HFFc6 (cell line): Measurements from ENCODE around the gene HIBADH. TPM values are rescaled to one million over a fixed set of nuclear protein-coding genes. Genes with fewer than 3 reads are reported as not detected.
A peak's percentile ranks its signal among the peaks of the same experiment; 100 is the strongest.

Source experiments
- DNase-seq: peaks from one replicate; pipeline ENCODE4 v3.0.0-alpha.2; 2018
- H3K27ac Mint-ChIP-seq: 2 replicates; pipeline ENCODE4 v1.8.0; 2020; ENCODE audit warnings: mild to moderate bottlenecking, mixed read lengths
- H3K27me3 Mint-ChIP-seq: 2 replicates; pipeline ENCODE4 v1.8.0; 2021; ENCODE audit warnings: mild to moderate bottlenecking, moderate library complexity, mixed read lengths; ENCODE audit not compliant: insufficient read depth
- H3K36me3 Mint-ChIP-seq: 2 replicates; pipeline ENCODE4 v1.8.0; 2021; ENCODE audit warnings: low read depth, mixed read lengths
- H3K4me1 Mint-ChIP-seq: 2 replicates; pipeline ENCODE4 v1.8.0; 2020; ENCODE audit warnings: low read depth, mixed read lengths
- H3K4me3 Mint-ChIP-seq: 2 replicates; pipeline ENCODE4 v1.8.0; 2020; ENCODE audit warnings: mild to moderate bottlenecking, moderate library complexity, mixed read lengths
- H3K9me3 Mint-ChIP-seq: 2 replicates; pipeline ENCODE4 v1.8.0; 2020; ENCODE audit warnings: mild to moderate bottlenecking, mixed read lengths
- total RNA-seq, 6 experiments: library from RNA; stranded (reverse); fragmentation: NEBNext Ultra II Directional; extraction: Animal tissue kit (Norgen Biotek cat#: 25700); gene quantifications; 2 replicates in 1 of 6; 3 replicates in 5 of 6; pipeline ENCODE4 v1.2.3, GENCODE V29; 2021
- TF ChIP-seq, protein P1 (sequence below): fragments of 200-600 bp; sonication (generic); IDR thresholded peaks from 2 replicates; pipeline ENCODE4 v1.5.0; 2021; ENCODE audit warnings: antibody characterized with exemption, mild to moderate bottlenecking

The HIBADH gene
- total RNA-seq, 6 experiments from 2014 or later = 43.6 to 55.6 (median 47.3) TPM

DNA sequence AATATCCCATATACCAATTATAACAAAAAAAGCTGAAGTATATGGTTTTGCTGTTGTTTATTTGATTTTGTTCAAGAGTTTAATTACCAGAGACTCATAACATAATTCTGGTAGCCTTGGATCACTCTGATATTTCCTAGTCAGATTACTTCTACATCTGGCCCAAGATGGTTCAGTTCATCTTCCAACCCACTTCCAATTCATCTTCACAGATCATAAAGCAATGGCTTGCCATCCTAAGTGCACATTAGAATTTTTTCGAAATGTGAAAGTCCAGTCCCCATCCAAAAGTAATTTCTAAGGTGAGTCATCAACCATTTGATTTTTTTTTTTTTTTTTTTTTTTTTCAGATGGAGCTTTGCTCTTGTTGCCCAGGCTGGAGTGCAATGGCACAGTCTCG, 8.0 kb upstream of the HIBADH start:
- Mint-ChIP-seq H3K4me1 (peaks cover 22% of the 10 kb centered on the region), H3K36me3 (peaks cover 5% of the 10 kb centered on the region), H3K27ac (no peak overlapping the region), H3K4me3 (no peak overlapping the region), H3K27me3 (no peaks in the 10 kb centered on the region; the same call in 1 of the 2 replicates), H3K9me3 (no peaks in the 10 kb centered on the region)
- DNase-seq = no peak
- TF ChIP-seq, protein P1, sequence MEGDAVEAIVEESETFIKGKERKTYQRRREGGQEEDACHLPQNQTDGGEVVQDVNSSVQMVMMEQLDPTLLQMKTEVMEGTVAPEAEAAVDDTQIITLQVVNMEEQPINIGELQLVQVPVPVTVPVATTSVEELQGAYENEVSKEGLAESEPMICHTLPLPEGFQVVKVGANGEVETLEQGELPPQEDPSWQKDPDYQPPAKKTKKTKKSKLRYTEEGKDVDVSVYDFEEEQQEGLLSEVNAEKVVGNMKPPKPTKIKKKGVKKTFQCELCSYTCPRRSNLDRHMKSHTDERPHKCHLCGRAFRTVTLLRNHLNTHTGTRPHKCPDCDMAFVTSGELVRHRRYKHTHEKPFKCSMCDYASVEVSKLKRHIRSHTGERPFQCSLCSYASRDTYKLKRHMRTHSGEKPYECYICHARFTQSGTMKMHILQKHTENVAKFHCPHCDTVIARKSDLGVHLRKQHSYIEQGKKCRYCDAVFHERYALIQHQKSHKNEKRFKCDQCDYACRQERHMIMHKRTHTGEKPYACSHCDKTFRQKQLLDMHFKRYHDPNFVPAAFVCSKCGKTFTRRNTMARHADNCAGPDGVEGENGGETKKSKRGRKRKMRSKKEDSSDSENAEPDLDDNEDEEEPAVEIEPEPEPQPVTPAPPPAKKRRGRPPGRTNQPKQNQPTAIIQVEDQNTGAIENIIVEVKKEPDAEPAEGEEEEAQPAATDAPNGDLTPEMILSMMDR = no peak

- Mint-ChIP-seq H3K27ac (no peak overlapping the region), H3K36me3 (peaks cover 5% of the 10 kb centered on the region), H3K27me3 (no peaks in the 10 kb centered on the region; the same call in 1 of the 2 replicates), H3K9me3 (no peaks in the 10 kb centered on the region), H3K4me3 (no peak overlapping the region), H3K4me1 (peaks cover 22% of the 10 kb centered on the region)
- no peak for DNase-seq
- TF ChIP-seq, protein P1 = no peak
Measured at GRCh38 chr7:27670177-27670576, 7.5 kb upstream of the HIBADH start.

GRCh38 chr7:27665531-27665930, 2.8 kb upstream of the HIBADH start:
- no peak overlapping the region for H3K4me3 Mint-ChIP-seq
- H3K4me1 Mint-ChIP-seq = peaks cover 28% of the 10 kb centered on the region
- DNase-seq = no peak
- no peaks in the 10 kb centered on the region for H3K9me3 Mint-ChIP-seq
- no peaks in the 10 kb centered on the region for H3K36me3 Mint-ChIP-seq
- no peak overlapping the region for H3K27ac Mint-ChIP-seq
- H3K27me3 Mint-ChIP-seq = no peaks in the 10 kb centered on the region; the same call in none of the 2 replicates
- TF ChIP-seq, protein P1 = no peak

DNA sequence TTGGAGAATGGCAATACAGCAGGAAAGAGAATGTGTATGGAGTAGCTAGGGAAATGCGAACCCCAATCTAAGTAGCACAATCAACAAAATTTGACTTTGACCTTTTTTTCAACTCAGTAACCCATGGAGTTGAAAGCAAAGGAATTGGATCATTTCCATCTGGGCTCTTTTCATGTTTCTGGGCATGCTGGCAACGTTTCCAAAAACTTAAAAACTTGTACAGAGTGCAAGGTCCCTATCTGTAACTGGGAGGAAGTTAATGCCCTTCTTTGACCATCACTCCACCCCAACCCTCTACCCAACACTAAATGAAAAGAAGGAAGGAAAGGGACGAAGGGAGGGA, 1.3 kb upstream of the HIBADH start:
- Mint-ChIP-seq H3K9me3 (no peaks in the 10 kb centered on the region), H3K4me1 (peaks cover 20% of the 10 kb centered on the region), H3K27me3 (no peaks in the 10 kb centered on the region; the same call in 1 of the 2 replicates), H3K27ac (peak overlapping the region; percentile 16; the same call in 1 of the 2 replicates), H3K4me3 (peak overlapping the region; percentile 93), H3K36me3 (no peaks in the 10 kb centered on the region)
- no peak for DNase-seq
- TF ChIP-seq, protein P1 = no peak

DNA sequence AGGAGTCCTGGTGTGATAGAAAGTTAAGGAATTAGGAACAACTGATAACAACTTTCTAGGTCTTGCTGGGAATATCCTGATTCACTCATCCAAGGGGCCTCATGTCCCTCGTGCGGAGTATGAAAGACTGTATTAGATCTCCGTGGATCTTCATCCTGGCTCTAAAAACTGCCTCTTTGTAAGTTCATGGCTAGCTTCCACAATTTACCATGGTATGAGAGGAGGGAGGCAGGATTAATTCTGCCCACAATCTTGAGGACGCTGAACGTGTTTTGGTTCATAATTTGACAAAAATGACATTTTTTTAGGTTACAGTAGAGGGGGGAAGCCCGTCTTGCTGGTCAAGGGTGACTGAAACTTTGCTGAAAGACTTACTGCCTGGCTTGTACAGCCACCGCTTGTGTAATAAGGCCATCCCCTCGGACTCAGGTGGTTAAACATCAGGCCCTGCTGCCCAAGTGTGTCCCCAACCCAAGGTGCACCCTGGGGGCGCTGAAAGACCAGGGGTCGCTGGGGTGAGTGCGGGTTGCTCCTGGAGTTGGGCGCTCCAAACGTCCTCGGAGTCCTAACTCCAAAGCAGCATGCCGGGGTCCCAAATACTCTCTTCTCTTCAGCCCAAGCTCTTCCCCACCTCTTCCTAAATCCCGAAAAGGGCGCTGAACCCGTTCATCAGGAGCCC, 733 bp downstream of the HIBADH start:
- Mint-ChIP-seq H3K36me3 (0 out of 2 replicates have a peak, but pooled peaks cover 4% of the 10 kb centered on the region), H3K27ac (peak overlapping the region; percentile 87), H3K27me3 (no peaks in the 10 kb centered on the region; the same call in 1 of the 2 replicates), H3K4me1 (peaks cover 20% of the 10 kb centered on the region), H3K9me3 (no peaks in the 10 kb centered on the region), H3K4me3 (peak overlapping the region; percentile 93)
- TF ChIP-seq, protein P1 = no peak
- no peak for DNase-seq
